ENCODE data around the gene TRIM37.

Gene TRIM37

DNA sequence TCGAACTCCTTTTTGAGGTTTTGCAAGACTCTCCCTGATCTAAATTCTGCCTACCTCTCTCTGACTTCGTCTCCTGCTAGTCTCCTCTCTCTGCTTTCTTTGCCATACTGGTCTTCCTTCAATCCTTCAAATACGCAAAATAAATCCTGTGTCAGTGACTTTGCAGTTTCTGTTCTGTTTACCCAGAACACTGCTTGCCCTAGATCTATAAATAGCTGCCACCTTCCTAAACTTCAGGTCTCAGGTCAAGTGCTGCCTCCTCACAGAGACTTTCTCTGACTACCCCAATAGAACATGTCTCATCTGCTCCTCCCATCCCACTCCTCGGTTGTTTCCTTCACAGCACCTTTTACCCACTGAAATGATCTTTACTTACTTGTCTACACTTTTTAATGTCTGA is 78.9 kb downstream of the TRIM37 start:
- H3K27me3 ChIP-seq (ENCODE audit: control insufficient read depth, insufficient read depth, low read length), result no peaks in the 10 kb centered on the region
- H3K9me3 ChIP-seq (ENCODE audit: control insufficient read depth, low read depth, low read length), result no peaks in the 10 kb centered on the region
- no peaks in the 10 kb centered on the region for H3K4me1 ChIP-seq (ENCODE audit: control insufficient read depth, low read depth, low read length)
- no peak overlapping the region for H3K4me3 ChIP-seq (ENCODE audit: low read length)
- H3K36me3 ChIP-seq (ENCODE audit: control insufficient read depth, low read depth, low read length), result peaks cover 29% of the 10 kb centered on the region
- H3K9ac ChIP-seq (ENCODE audit: low read length), result no peak overlapping the region
- H3K27ac ChIP-seq (ENCODE audit: low read length), result no peak overlapping the region

DNA sequence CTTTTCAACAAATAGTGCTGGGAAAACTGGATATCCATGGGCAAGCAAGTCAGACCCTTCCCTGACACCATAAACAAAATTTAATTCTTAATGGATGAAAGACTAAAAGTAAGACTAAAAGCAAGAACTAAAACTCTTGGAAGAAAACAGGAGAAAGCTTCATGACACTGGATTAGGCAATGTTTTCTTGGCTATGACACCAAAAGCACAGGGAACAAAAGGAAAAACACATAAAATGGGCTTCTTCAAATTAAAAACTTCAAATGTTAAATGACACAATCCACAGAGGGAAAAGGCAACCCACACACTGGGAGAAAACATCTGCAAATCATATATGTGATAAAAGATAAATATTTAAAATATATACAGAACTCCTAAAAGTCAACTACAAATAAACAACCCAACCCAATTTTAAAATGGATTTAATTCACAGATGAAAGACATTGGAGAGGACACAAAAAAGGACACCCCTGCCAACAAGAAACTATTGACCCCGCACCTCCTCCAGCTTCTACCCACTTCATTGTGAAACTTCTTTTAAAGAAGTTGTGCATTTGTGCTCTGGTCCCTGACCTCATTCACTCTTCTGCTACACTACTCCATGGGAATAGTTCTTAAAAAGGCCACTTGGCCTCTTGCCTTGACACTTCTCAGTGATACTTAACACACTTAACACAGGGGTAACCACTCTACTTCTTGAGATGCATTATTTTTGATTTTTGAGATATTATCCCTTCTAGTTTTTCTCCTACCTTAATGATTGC is 80.3 kb downstream of the TRIM37 start:
- Histone ChIP-seq H3K27me3 (ENCODE audit: control insufficient read depth, insufficient read depth, low read length) (no peaks in the 10 kb centered on the region), H3K4me1 (ENCODE audit: control insufficient read depth, low read depth, low read length) (no peaks in the 10 kb centered on the region), H3K4me3 (ENCODE audit: low read length) (no peak overlapping the region), H3K9me3 (ENCODE audit: control insufficient read depth, low read depth, low read length) (no peaks in the 10 kb centered on the region), H3K27ac (ENCODE audit: low read length) (no peak overlapping the region), H3K9ac (ENCODE audit: low read length) (no peak overlapping the region), H3K36me3 (ENCODE audit: control insufficient read depth, low read depth, low read length) (peaks cover 23% of the 10 kb centered on the region)

DNA sequence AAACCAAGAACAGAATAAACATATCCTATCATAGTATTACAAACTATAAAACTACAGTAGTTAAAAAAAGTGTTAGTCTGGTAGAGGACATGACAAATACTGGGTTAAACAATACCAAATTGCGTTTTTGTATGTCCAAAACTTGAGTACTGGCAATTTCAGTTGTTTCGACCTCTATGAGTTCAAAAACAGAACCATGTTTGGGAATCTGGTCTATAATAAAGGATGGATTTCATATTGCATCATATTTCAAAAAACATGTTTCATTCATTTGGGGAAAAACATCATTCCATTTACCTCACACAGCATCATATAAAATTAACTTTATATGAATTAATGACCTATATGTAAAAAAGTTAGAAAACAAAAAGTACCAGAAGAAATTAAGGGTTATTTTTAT is 81.8 kb downstream of the TRIM37 start:
- Histone ChIP-seq H3K9ac (ENCODE audit: low read length) (no peak overlapping the region), H3K9me3 (ENCODE audit: control insufficient read depth, low read depth, low read length) (no peaks in the 10 kb centered on the region), H3K27ac (ENCODE audit: low read length) (no peak overlapping the region), H3K27me3 (ENCODE audit: control insufficient read depth, insufficient read depth, low read length) (no peaks in the 10 kb centered on the region), H3K4me3 (ENCODE audit: low read length) (no peak overlapping the region), H3K36me3 (ENCODE audit: control insufficient read depth, low read depth, low read length) (peaks cover 23% of the 10 kb centered on the region), H3K4me1 (ENCODE audit: control insufficient read depth, low read depth, low read length) (no peaks in the 10 kb centered on the region)

DNA sequence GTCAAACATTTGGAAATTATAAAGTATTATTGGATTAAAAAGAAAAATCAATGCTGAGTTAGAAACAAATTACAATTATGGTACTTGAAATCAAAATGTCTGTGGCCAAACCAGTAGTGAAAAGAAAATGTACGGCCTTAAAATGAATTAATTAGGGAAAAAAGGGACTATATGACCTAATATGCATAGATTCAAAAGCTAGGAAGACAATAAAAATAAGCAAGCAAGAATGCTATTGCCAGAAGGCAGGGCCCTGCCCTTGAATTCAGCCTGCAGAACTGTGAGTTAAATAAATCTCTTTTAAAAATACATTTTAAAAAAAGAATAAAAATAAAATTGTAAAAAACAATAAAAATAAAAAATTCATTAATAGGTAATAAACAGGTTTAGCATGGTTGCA is 88.7 kb downstream of the TRIM37 start:
- no peak overlapping the region for H3K27ac ChIP-seq (ENCODE audit: low read length)
- no peaks in the 10 kb centered on the region for H3K4me1 ChIP-seq (ENCODE audit: control insufficient read depth, low read depth, low read length)
- no peaks in the 10 kb centered on the region for H3K36me3 ChIP-seq (ENCODE audit: control insufficient read depth, low read depth, low read length)
- no peaks in the 10 kb centered on the region for H3K9me3 ChIP-seq (ENCODE audit: control insufficient read depth, low read depth, low read length)
- no peak overlapping the region for H3K9ac ChIP-seq (ENCODE audit: low read length)
- H3K27me3 ChIP-seq (ENCODE audit: control insufficient read depth, insufficient read depth, low read length), result no peaks in the 10 kb centered on the region
- no peak overlapping the region for H3K4me3 ChIP-seq (ENCODE audit: low read length)

DNA sequence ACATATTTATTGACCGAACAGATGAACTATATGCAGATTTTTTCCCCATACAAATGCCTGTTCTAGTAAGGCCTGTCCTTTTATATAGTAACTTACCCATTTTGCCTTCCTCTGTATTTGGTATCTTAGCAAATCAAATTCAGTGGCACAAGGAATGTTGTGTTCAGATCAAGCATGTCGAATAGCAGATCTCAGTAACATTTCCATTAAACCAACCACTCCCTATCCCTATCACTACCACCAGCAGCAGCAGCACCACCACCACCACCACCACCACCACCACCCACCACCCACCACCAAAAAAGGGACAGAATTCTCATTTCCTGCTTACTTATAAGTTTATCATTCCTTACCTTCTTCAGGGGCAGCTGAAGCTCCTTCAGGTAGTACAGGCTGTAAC is 94.7 kb downstream of the TRIM37 start:
- Histone ChIP-seq H3K9me3 (ENCODE audit: control insufficient read depth, low read depth, low read length) (no peaks in the 10 kb centered on the region), H3K27ac (ENCODE audit: low read length) (no peak overlapping the region), H3K9ac (ENCODE audit: low read length) (no peak overlapping the region), H3K4me1 (ENCODE audit: control insufficient read depth, low read depth, low read length) (no peaks in the 10 kb centered on the region), H3K4me3 (ENCODE audit: low read length) (no peak overlapping the region), H3K36me3 (ENCODE audit: control insufficient read depth, low read depth, low read length) (peaks cover 27% of the 10 kb centered on the region), H3K27me3 (ENCODE audit: control insufficient read depth, insufficient read depth, low read length) (no peaks in the 10 kb centered on the region)

DNA sequence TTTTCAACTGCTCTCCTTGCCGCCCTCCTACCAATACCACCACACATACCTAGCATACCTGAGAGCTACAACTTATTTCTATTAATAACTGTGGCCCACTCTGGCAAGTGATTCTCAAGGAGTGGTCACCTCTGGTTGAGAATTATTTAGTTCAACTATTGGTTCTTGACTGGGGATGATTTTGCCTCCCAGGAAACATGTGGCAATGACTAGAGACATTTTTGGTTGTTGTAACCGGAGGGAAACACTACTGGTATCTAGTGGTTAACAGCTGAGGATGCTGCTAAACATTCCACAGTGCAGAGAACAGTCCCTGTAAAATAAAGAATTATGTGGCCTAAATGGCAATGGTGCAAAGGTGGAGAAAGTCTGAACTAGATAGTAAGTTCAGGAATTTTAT is 96.7 kb downstream of the TRIM37 start:
- Histone ChIP-seq H3K36me3 (ENCODE audit: control insufficient read depth, low read depth, low read length) (peaks cover 27% of the 10 kb centered on the region), H3K4me1 (ENCODE audit: control insufficient read depth, low read depth, low read length) (no peaks in the 10 kb centered on the region), H3K4me3 (ENCODE audit: low read length) (no peak overlapping the region), H3K27ac (ENCODE audit: low read length) (no peak overlapping the region), H3K27me3 (ENCODE audit: control insufficient read depth, insufficient read depth, low read length) (no peaks in the 10 kb centered on the region), H3K9ac (ENCODE audit: low read length) (no peak overlapping the region), H3K9me3 (ENCODE audit: control insufficient read depth, low read depth, low read length) (no peaks in the 10 kb centered on the region)

DNA sequence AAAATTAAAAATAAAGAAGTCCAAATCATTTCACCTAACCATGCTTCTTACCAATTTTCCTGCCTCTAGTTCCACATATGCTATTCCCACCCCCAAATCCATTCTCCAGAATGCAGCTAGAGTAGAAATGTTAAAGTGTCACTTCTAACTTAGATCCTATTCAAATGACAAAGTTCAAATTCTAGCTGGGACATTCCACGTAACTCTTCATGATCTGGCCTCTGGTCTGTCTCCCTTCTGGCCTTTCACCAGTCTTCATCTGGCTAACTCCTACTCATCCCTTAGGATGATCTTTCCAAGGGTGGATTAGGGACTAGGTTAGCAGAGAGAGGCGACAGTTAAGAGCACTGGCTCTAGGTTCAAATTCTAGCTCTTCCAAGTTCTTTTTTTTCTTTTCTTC is 97.9 kb downstream of the TRIM37 start:
- H3K4me1 ChIP-seq (ENCODE audit: control insufficient read depth, low read depth, low read length), result no peaks in the 10 kb centered on the region
- no peak overlapping the region for H3K27ac ChIP-seq (ENCODE audit: low read length)
- H3K36me3 ChIP-seq (ENCODE audit: control insufficient read depth, low read depth, low read length), result peaks cover 27% of the 10 kb centered on the region
- no peaks in the 10 kb centered on the region for H3K9me3 ChIP-seq (ENCODE audit: control insufficient read depth, low read depth, low read length)
- no peak overlapping the region for H3K4me3 ChIP-seq (ENCODE audit: low read length)
- no peak overlapping the region for H3K9ac ChIP-seq (ENCODE audit: low read length)
- H3K27me3 ChIP-seq (ENCODE audit: control insufficient read depth, insufficient read depth, low read length), result no peaks in the 10 kb centered on the region

DNA sequence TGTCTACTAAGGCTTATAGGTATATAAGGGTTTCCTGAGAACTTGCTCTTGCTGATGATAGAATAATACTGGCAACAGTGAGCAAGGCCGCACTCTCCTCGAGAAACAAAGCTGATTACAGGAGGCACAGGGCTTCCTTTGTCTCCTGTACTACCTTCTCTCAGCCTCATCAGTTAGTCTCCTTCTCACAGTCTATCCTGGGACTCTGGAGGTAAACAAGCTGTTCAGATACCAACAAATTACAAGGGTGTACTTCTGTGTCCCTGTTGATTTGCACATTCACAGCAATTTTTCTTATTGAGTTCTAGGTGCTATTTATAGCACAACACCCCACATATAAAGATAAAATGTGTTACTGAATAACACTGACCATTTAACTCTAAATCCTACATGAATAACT is 98.7 kb downstream of the TRIM37 start:
- no peak overlapping the region for H3K9ac ChIP-seq (ENCODE audit: low read length)
- no peak overlapping the region for H3K4me3 ChIP-seq (ENCODE audit: low read length)
- no peaks in the 10 kb centered on the region for H3K9me3 ChIP-seq (ENCODE audit: control insufficient read depth, low read depth, low read length)
- no peaks in the 10 kb centered on the region for H3K27me3 ChIP-seq (ENCODE audit: control insufficient read depth, insufficient read depth, low read length)
- H3K36me3 ChIP-seq (ENCODE audit: control insufficient read depth, low read depth, low read length), result peaks cover 27% of the 10 kb centered on the region
- H3K4me1 ChIP-seq (ENCODE audit: control insufficient read depth, low read depth, low read length), result no peaks in the 10 kb centered on the region
- no peak overlapping the region for H3K27ac ChIP-seq (ENCODE audit: low read length)

DNA sequence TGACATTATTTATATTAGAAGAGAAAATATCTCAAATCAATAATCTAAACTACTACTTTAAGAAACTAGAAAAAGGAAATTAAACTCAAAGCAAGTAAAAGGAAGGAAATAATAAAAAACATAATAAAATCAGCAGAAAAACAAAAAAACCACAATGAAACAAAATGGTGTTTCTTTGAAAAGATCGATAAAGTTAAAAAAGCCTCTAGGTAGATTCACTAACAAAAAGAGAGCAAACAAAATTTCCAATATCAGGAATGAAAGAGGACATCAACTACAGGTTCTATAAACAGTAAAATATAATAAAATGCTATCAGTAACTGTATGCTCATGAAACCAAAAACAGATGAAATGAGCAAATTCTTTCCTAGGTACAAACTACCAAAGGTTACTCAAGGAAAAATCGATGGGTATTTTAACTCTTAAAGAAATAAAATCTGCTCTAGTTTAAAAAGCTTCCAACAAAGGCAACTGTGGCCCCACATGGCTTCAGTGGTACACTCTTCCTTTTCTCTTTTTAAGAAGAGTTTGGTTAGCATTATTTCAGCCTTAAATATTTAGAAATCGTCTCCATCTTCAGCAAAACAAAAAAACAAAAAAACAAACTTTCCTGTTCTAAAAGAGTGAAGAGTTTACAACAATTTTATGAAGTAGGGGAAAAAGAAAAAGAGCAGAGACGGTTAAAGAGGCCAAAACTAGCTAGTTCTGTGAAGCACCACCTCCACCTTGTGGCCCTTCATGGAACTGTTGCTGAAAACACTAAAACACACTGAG is 102.2 kb downstream of the TRIM37 start:
- Histone ChIP-seq H3K9me3 (ENCODE audit: control insufficient read depth, low read depth, low read length) (no peaks in the 10 kb centered on the region), H3K9ac (ENCODE audit: low read length) (peak overlapping the region; percentile 5), H3K4me3 (ENCODE audit: low read length) (no peak overlapping the region), H3K27me3 (ENCODE audit: control insufficient read depth, insufficient read depth, low read length) (no peaks in the 10 kb centered on the region), H3K36me3 (ENCODE audit: control insufficient read depth, low read depth, low read length) (peaks cover 21% of the 10 kb centered on the region), H3K27ac (ENCODE audit: low read length) (no peak overlapping the region), H3K4me1 (ENCODE audit: control insufficient read depth, low read depth, low read length) (no peaks in the 10 kb centered on the region)

DNA sequence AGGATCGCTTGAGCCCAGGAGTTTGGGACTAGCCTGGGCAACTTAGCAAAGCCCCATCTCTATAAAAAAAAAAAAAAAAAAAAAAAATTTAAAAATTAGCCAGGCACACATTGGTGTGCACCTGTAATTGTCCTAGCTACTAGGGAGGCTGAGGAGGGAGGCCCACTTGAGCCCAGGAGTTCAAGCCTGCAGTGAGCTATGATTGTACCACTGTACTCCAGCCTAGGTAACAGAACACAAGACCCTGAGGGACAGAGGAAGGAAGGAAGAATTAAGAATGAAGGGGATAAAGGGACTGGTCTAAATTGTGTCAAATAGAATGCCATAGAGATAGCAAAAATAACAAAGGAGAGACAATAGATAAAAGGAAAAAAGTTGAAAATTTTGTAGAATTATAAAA is 102.8 kb downstream of the TRIM37 start:
- Histone ChIP-seq H3K4me3 (ENCODE audit: low read length) (no peak overlapping the region), H3K9ac (ENCODE audit: low read length) (no peak overlapping the region), H3K27ac (ENCODE audit: low read length) (no peak overlapping the region), H3K27me3 (ENCODE audit: control insufficient read depth, insufficient read depth, low read length) (no peaks in the 10 kb centered on the region), H3K36me3 (ENCODE audit: control insufficient read depth, low read depth, low read length) (peaks cover 25% of the 10 kb centered on the region), H3K9me3 (ENCODE audit: control insufficient read depth, low read depth, low read length) (no peaks in the 10 kb centered on the region), H3K4me1 (ENCODE audit: control insufficient read depth, low read depth, low read length) (no peaks in the 10 kb centered on the region)

DNA sequence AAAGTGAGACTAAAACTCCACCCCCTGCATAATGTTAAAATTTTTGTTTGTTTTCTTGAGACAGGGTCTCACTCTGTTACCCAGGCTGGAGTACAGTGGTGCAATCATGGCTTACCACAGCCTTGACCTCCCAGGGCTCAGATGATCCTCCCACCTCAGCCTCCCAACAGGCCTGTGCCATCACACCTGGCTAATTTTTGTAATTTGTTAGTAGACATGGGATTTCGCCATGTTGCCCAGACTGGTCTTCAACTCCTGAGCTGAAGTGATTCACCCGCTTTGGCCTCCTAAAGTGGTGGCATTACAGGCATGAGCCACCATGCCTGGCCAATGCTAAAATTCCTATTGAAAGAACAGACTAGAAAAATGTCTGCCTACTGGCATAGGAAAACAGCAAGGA is 103.8 kb downstream of the TRIM37 start:
- H3K9ac ChIP-seq (ENCODE audit: low read length), result no peak overlapping the region
- no peaks in the 10 kb centered on the region for H3K9me3 ChIP-seq (ENCODE audit: control insufficient read depth, low read depth, low read length)
- peaks cover 23% of the 10 kb centered on the region for H3K36me3 ChIP-seq (ENCODE audit: control insufficient read depth, low read depth, low read length)
- no peak overlapping the region for H3K4me3 ChIP-seq (ENCODE audit: low read length)
- H3K27ac ChIP-seq (ENCODE audit: low read length), result no peak overlapping the region
- H3K4me1 ChIP-seq (ENCODE audit: control insufficient read depth, low read depth, low read length), result no peaks in the 10 kb centered on the region
- H3K27me3 ChIP-seq (ENCODE audit: control insufficient read depth, insufficient read depth, low read length), result no peaks in the 10 kb centered on the region

DNA sequence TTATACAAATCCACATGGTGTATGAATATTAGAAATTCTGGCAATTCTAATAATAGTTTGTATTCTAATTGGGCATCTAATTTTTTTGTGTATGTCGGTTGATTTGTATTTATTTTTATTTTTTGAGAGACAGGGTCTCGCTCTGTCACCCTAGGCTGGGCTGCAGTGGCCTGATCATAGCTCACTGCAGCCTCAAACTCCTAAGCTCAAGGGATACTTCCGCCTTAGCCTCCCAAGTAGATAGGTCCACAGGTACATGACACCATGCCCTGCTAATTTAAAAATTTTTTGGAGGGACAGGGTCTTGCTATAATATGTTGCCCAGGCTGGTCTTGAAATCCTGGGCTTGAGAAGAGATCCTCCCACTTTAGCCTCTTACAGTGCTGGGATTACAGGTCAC is 104.6 kb downstream of the TRIM37 start:
- Histone ChIP-seq H3K4me1 (ENCODE audit: control insufficient read depth, low read depth, low read length) (no peaks in the 10 kb centered on the region), H3K4me3 (ENCODE audit: low read length) (no peak overlapping the region), H3K9me3 (ENCODE audit: control insufficient read depth, low read depth, low read length) (no peaks in the 10 kb centered on the region), H3K27ac (ENCODE audit: low read length) (no peak overlapping the region), H3K9ac (ENCODE audit: low read length) (no peak overlapping the region), H3K27me3 (ENCODE audit: control insufficient read depth, insufficient read depth, low read length) (no peaks in the 10 kb centered on the region), H3K36me3 (ENCODE audit: control insufficient read depth, low read depth, low read length) (peaks cover 21% of the 10 kb centered on the region)
